Measurements from ENCODE around the gene PTPRG. TPM values are rescaled to one million over a fixed set of nuclear protein-coding genes. Genes with fewer than 3 reads are reported as not detected.

The PTPRG gene
- total and polyA plus RNA-seq, 2 experiments from 2014 or later = 24.4 to 131 TPM

DNA sequence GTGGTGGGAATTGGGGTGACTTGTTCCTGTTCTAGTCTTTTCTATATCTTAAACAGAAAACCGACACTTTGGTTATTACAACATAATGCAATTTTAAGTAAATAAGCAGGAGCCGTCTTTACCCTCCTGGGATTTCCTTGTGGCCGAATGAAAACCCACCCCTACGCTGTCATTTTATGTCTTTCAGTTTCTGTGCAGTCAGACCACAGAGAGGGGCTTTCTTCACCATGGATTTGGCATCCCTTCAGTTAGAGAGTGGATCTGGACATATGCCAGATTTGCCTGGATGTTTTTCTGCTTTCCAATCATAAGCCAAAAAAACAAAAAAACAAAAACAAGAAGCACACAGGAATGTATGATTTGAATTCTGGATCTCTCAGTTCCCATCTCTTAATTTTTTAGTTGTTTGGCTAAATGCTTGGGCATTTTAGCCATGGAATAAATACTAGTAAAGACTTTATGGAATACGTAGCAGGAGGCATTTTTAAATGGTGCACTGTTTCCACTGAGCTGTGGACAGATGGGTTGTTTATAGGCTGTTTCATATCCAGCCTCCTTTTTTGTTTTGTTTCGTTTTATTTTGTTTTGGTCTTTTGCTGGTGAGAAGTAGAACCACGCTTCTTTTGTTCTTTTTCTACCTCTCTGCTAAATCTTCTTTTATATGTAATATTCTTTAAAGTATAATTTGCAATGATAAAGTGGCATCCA lies 539.1 kb downstream of the PTPRG start:
- ATAC-seq = no peak
- peaks cover 2% of the 10 kb centered on the region; the same call in 1 of the 3 replicates for H3K4me1 Mint-ChIP-seq

More for the DNA sequence above, 539.1 kb downstream of the PTPRG start:
- no peak overlapping the region for H3K27ac ChIP-seq (ENCODE audit: low read depth)
- H3K79me2 ChIP-seq (replicated peaks; ENCODE audit: insufficient read depth) = no peaks in the 10 kb centered on the region
- no peaks in the 10 kb centered on the region for H3K27me3 ChIP-seq (ENCODE audit: insufficient read depth)
- peaks cover 3% of the 10 kb centered on the region for H3K27me3 Mint-ChIP-seq (ENCODE audit: insufficient read depth, low read depth, poor library complexity)
- DNase-seq (ENCODE audit: low spot score) = no peak
- H3K4me1 ChIP-seq (ENCODE audit: insufficient read depth) = no peaks in the 10 kb centered on the region
- TF ChIP-seq CREB1 (CRISPR knock-in tag; IDR thresholded peaks at IDR 0.05; ENCODE audit: low read depth) (no peak), ZNF331 (CRISPR knock-in tag; IDR thresholded peaks at IDR 0.05; ENCODE audit: low read depth) (no peak), EZH2 (IDR thresholded peaks at IDR 0.05; ENCODE audit: low read depth, unreplicated experiment) (no peak), JUNB (IDR thresholded peaks at IDR 0.05; ENCODE audit: unreplicated experiment) (no peak), POLR2AphosphoS5 (IDR thresholded peaks at IDR 0.05; ENCODE audit: low read depth) (no peak), STAT1 (IDR thresholded peaks at IDR 0.05; ENCODE audit: unreplicated experiment) (no peak), NANOG (IDR thresholded peaks at IDR 0.05; ENCODE audit: borderline replicate concordance) (no peak), ZNF462 (CRISPR knock-in tag; IDR thresholded peaks at IDR 0.05) (no peak), ZNF114 (CRISPR knock-in tag; IDR thresholded peaks at IDR 0.05) (no peak), ETS1 (IDR thresholded peaks at IDR 0.05) (no peak), EZH2phosphoT487 (IDR thresholded peaks at IDR 0.05; ENCODE audit: unreplicated experiment) (no peak)
- TF ChIP-seq, protein P1, sequence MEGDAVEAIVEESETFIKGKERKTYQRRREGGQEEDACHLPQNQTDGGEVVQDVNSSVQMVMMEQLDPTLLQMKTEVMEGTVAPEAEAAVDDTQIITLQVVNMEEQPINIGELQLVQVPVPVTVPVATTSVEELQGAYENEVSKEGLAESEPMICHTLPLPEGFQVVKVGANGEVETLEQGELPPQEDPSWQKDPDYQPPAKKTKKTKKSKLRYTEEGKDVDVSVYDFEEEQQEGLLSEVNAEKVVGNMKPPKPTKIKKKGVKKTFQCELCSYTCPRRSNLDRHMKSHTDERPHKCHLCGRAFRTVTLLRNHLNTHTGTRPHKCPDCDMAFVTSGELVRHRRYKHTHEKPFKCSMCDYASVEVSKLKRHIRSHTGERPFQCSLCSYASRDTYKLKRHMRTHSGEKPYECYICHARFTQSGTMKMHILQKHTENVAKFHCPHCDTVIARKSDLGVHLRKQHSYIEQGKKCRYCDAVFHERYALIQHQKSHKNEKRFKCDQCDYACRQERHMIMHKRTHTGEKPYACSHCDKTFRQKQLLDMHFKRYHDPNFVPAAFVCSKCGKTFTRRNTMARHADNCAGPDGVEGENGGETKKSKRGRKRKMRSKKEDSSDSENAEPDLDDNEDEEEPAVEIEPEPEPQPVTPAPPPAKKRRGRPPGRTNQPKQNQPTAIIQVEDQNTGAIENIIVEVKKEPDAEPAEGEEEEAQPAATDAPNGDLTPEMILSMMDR (conservative IDR thresholded peaks at IDR 0.05; ENCODE audit: low read depth in 2 of 2) = no peak
- TF ChIP-seq, protein P2, sequence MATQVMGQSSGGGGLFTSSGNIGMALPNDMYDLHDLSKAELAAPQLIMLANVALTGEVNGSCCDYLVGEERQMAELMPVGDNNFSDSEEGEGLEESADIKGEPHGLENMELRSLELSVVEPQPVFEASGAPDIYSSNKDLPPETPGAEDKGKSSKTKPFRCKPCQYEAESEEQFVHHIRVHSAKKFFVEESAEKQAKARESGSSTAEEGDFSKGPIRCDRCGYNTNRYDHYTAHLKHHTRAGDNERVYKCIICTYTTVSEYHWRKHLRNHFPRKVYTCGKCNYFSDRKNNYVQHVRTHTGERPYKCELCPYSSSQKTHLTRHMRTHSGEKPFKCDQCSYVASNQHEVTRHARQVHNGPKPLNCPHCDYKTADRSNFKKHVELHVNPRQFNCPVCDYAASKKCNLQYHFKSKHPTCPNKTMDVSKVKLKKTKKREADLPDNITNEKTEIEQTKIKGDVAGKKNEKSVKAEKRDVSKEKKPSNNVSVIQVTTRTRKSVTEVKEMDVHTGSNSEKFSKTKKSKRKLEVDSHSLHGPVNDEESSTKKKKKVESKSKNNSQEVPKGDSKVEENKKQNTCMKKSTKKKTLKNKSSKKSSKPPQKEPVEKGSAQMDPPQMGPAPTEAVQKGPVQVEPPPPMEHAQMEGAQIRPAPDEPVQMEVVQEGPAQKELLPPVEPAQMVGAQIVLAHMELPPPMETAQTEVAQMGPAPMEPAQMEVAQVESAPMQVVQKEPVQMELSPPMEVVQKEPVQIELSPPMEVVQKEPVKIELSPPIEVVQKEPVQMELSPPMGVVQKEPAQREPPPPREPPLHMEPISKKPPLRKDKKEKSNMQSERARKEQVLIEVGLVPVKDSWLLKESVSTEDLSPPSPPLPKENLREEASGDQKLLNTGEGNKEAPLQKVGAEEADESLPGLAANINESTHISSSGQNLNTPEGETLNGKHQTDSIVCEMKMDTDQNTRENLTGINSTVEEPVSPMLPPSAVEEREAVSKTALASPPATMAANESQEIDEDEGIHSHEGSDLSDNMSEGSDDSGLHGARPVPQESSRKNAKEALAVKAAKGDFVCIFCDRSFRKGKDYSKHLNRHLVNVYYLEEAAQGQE (IDR thresholded peaks at IDR 0.05; ENCODE audit: unreplicated experiment) = no peak
- H2AFZ ChIP-seq = no peak overlapping the region
- no peaks in the 10 kb centered on the region for H3K36me3 Mint-ChIP-seq (ENCODE audit: low read depth)
- no peaks in the 10 kb centered on the region for H3K9me2 ChIP-seq (ENCODE audit: insufficient read depth)
- H3F3A ChIP-seq (replicated peaks; ENCODE audit: low read depth) = no peaks in the 10 kb centered on the region
- H3K4me3 Mint-ChIP-seq = no peak overlapping the region
- H3K36me3 ChIP-seq (ENCODE audit: insufficient read depth) = no peaks in the 10 kb centered on the region
- peaks cover 13% of the 10 kb centered on the region for H4K20me1 ChIP-seq (replicated peaks; ENCODE audit: insufficient read depth)
- no peak overlapping the region for H3K27ac Mint-ChIP-seq
- H3K4me3 ChIP-seq = no peak overlapping the region
- H3K9me3 Mint-ChIP-seq = no peaks in the 10 kb centered on the region
- no peak overlapping the region for H3K4me2 ChIP-seq

Measured in GM23338 (cell line).